HepG2 (cell line): ENCODE measurements around the gene COPS4. TPM values are rescaled to one million over a fixed set of nuclear protein-coding genes. Genes with fewer than 3 reads are reported as not detected.

Source experiments
- ARID4A ChIP-seq: sonication (generic); formaldehyde crosslinking; IDR thresholded peaks from 2 replicates; pipeline ENCODE4 v1.5.0; 2020; ENCODE audit warnings: mild to moderate bottlenecking, missing genetic modification reagents, borderline replicate concordance
- GPN1 ChIP-seq: sonication (generic); formaldehyde crosslinking; IDR thresholded peaks from 2 replicates; pipeline ENCODE4 v1.5.1; 2020; ENCODE audit warnings: missing genetic modification reagents, borderline replicate concordance
- HNF1A ChIP-seq, 2 experiments: sonication (generic) in 1 of 2; formaldehyde crosslinking in 1 of 2; IDR thresholded peaks; 2 replicates each; pipeline versions ENCODE4 v1.4.0 to v1.6.1; 2016 to 2020; ENCODE audit warnings: borderline replicate concordance in 1 of 2, low read depth in 1 of 2, mild to moderate bottlenecking in 1 of 2, missing genetic modification reagents in 1 of 2
- POGK ChIP-seq: sonication (generic); formaldehyde crosslinking; conservative IDR thresholded peaks from 2 replicates; pipeline ENCODE4 v1.8.0; 2022; ENCODE audit warnings: mild to moderate bottlenecking, moderate library complexity, missing genetic modification reagents
- RXRB ChIP-seq: IDR thresholded peaks from 2 replicates; pipeline ENCODE4 v1.6.1; 2016; ENCODE audit warnings: borderline replicate concordance, missing genetic modification reagents, missing compliant biosample characterization
- SMARCE1 ChIP-seq: fragments of 450-650 bp; IDR thresholded peaks from 2 replicates; pipeline ENCODE4 v1.6.1; 2017; ENCODE audit warnings: borderline replicate concordance
- SNAPC2 ChIP-seq: sonication (generic); formaldehyde crosslinking; IDR thresholded peaks from 2 replicates; pipeline ENCODE4 v1.8.1; 2022; ENCODE audit warnings: mild to moderate bottlenecking, missing genetic modification reagents
- UBTF ChIP-seq: sonication (generic); formaldehyde crosslinking; IDR thresholded peaks from 2 replicates; pipeline ENCODE4 v1.4.0; 2020; ENCODE audit warnings: mild to moderate bottlenecking, missing genetic modification reagents
- ZNF317 ChIP-seq: sonication (generic); formaldehyde crosslinking; IDR thresholded peaks from 2 replicates; pipeline ENCODE4 v1.5.0; 2020; ENCODE audit warnings: mild to moderate bottlenecking, missing genetic modification reagents
- ZNF784 ChIP-seq: sonication (generic); formaldehyde crosslinking; IDR thresholded peaks from 2 replicates; pipeline ENCODE4 v1.5.1; 2020; ENCODE audit warnings: missing genetic modification reagents, mild to moderate bottlenecking, borderline replicate concordance
- polyA plus RNA-seq, 8 experiments: library from polyadenylated mRNA; depleted of rRNA in 3 of 8; stranded (reverse) in 7 of 8; unstranded in 1 of 8; fragments of >200 nt; fragmentation: Illumina TruSeq in 4 of 8; extraction: Trizol in 4 of 8; gene quantifications; 2 replicates each; pipeline versions ENCODE4 v1.2.1 to v1.2.3, GENCODE V29; 2011 to 2016; ENCODE audit warnings: low read depth in 4 of 8, missing spikeins in 1 of 8, mixed read lengths in 1 of 8; ENCODE audit not compliant: insufficient read depth in 1 of 8
- total RNA-seq, 5 experiments: library from RNA; depleted of rRNA; stranded (reverse); fragments of >200 nt; fragmentation: Illumina TruSeq; extraction: Trizol; gene quantifications; 2 replicates each; pipeline ENCODE4 v1.2.3, GENCODE V29; 2016; ENCODE audit warnings: low read depth in 1 of 5

COPS4 gene
- total and polyA plus RNA-seq, 2 of the 13 experiments (the other 11 are each of a cell fraction or from before 2014, with no cell fraction given) = 28.8 to 52.5 TPM

- TF ChIP-seq POGK (CRISPR knock-in tag) (no peak; the same call in 1 of the 2 replicates), GPN1 (CRISPR knock-in tag) (no peak), SMARCE1 (no peak), HNF1A (IDR thresholded peaks at IDR 0.05; ENCODE audit: low read depth) (peak; percentile 78), HNF1A (CRISPR knock-in tag; IDR thresholded peaks at IDR 0.05; ENCODE audit: borderline replicate concordance) (peak; percentile 84), UBTF (CRISPR knock-in tag) (peak; percentile 71), RXRB (CRISPR knock-in tag) (peak; percentile 70; the same call in 1 of the 2 replicates), ZNF784 (CRISPR knock-in tag) (peak; percentile 77), ZNF317 (CRISPR knock-in tag) (peak; percentile 58; the same call in 1 of the 2 replicates), SNAPC2 (CRISPR knock-in tag) (0 out of 2 replicates have a peak, but pooled peaks have one; percentile 25), ARID4A (CRISPR knock-in tag) (peak; percentile 88; the same call in 1 of the 2 replicates)
Observed at GRCh38 chr4:83034630-83035494, at the start of gene COPS4 (continued).
